Keratinocyte (primary cell): ENCODE measurements around the gene PRKAG2.

Experiments
- EZH2 ChIP-seq: IDR thresholded peaks from one replicate; pipeline ENCODE4 v1.6.1; 2012; ENCODE audit warnings: inconsistent platforms, mild to moderate bottlenecking, low read length, moderate library complexity
- TF ChIP-seq, protein P1 (sequence below), 3 experiments: IDR thresholded peaks in 1 of 3; conservative IDR thresholded peaks in 1 of 3; optimal IDR thresholded peaks in 1 of 3; 2 replicates in 2 of 3; 3 replicates in 1 of 3; pipeline versions ENCODE3 to v1.5.1; 2011; ENCODE audit warnings: low read length in 3 of 3, mild to moderate bottlenecking in 3 of 3, moderate library complexity in 2 of 3, control low read depth in 1 of 3, inconsistent platforms in 1 of 3; ENCODE audit not compliant: insufficient read depth in 2 of 3; ENCODE audit errors: extremely low read depth in 1 of 3

GRCh38 chr7:151611878-151612277 is 265.0 kb downstream of the PRKAG2 start:
- TF ChIP-seq, protein P1, sequence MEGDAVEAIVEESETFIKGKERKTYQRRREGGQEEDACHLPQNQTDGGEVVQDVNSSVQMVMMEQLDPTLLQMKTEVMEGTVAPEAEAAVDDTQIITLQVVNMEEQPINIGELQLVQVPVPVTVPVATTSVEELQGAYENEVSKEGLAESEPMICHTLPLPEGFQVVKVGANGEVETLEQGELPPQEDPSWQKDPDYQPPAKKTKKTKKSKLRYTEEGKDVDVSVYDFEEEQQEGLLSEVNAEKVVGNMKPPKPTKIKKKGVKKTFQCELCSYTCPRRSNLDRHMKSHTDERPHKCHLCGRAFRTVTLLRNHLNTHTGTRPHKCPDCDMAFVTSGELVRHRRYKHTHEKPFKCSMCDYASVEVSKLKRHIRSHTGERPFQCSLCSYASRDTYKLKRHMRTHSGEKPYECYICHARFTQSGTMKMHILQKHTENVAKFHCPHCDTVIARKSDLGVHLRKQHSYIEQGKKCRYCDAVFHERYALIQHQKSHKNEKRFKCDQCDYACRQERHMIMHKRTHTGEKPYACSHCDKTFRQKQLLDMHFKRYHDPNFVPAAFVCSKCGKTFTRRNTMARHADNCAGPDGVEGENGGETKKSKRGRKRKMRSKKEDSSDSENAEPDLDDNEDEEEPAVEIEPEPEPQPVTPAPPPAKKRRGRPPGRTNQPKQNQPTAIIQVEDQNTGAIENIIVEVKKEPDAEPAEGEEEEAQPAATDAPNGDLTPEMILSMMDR (optimal IDR thresholded peaks at IDR 0.05 in 1 of 3, IDR thresholded peaks at IDR 0.05 in 1 of 3, conservative IDR thresholded peaks at IDR 0.05 in 1 of 3; ENCODE audit: extremely low read depth in 1 of 3, insufficient read depth in 2 of 3, low read length in 3 of 3) = no peak
- no peak for TF ChIP-seq EZH2
